Immature natural killer cell (primary cell): ENCODE results near the gene NME4. TPM values are rescaled to one million over a fixed set of nuclear protein-coding genes. Genes with fewer than 3 reads are reported as not detected.

ENCODE experiments used
- polyA plus RNA-seq, 3 donors: library from polyadenylated mRNA; unstranded; fragments of 300-500 nt; fragmentation: Illumina TruSeq; gene quantifications; one replicate each; pipeline ENCODE4 v1.2.3, GENCODE V29; 2021

The NME4 gene
- polyA plus RNA-seq, 3 donors from 2014 or later = 30.4 to 53.7 (median 36.5) TPM

Other genes with a start within 250 kb of the NME4 start
- not detected for gene HBZ, start 244.6 kb upstream of the NME4 start, polyA plus RNA-seq
- gene HBM, start 231.2 kb upstream of the NME4 start, polyA plus RNA-seq = 1 to 10 TPM in 1 of 3 donors, not detected in 2; 2.5 TPM
- 100 to 1,000 TPM; 202 to 797 (median 725) TPM for gene HBA2, start 224.3 kb upstream of the NME4 start, polyA plus RNA-seq
- gene HBA1, start 220.5 kb upstream of the NME4 start, polyA plus RNA-seq = 100 to 1,000 TPM in 2 of 3 donors, 10 to 100 TPM in 1; 70.7 to 207 (median 119) TPM
- 10 to 100 TPM in 1 of 3 donors, 1 to 10 TPM in 2; 4.9 to 10.3 (median 8.9) TPM for gene HBQ1, start 216.7 kb upstream of the NME4 start, polyA plus RNA-seq
- 10 to 100 TPM in 2 of 3 donors, 1 to 10 TPM in 1; 4.5 to 15.0 (median 10.4) TPM for gene LUC7L, start 167.8 kb upstream of the NME4 start, polyA plus RNA-seq
- gene FAM234A, start 162.4 kb upstream of the NME4 start, polyA plus RNA-seq = 10 to 100 TPM; 19.3 to 56.6 (median 24.4) TPM
- not detected for gene RGS11, start 121.3 kb upstream of the NME4 start, polyA plus RNA-seq
- gene ARHGDIG, start 116.6 kb upstream of the NME4 start, polyA plus RNA-seq = not detected
- not detected for gene PDIA2, start 114.0 kb upstream of the NME4 start, polyA plus RNA-seq
- 10 to 100 TPM in 1 of 3 donors, 1 to 10 TPM in 2; 1.9 to 12.5 (median 5.2) TPM for gene AXIN1, start 44.5 kb upstream of the NME4 start, polyA plus RNA-seq
- 100 to 1,000 TPM in 2 of 3 donors, 10 to 100 TPM in 1; 98.6 to 139 (median 106) TPM for gene MRPL28, start 26.7 kb upstream of the NME4 start, polyA plus RNA-seq
- gene PGAP6, start 15.2 kb upstream of the NME4 start, polyA plus RNA-seq = 10 to 100 TPM; 16.0 to 35.9 (median 23.7) TPM
- gene DECR2, start 4.7 kb downstream of the NME4 start, polyA plus RNA-seq = 10 to 100 TPM in 1 of 3 donors, 1 to 10 TPM in 2; 3.6 to 12.9 (median 5.4) TPM
- gene RAB11FIP3, start 28.4 kb downstream of the NME4 start, polyA plus RNA-seq = 1 to 10 TPM in 2 of 3 donors, under 1 TPM in 1; 0.04 to 3.7 (median 1.8) TPM
- 10 to 100 TPM in 2 of 3 donors, 1 to 10 TPM in 1; 9.2 to 30.7 (median 10.1) TPM for gene CAPN15, start 130.5 kb downstream of the NME4 start, polyA plus RNA-seq
- not detected for gene PRR35, start 163.2 kb downstream of the NME4 start, polyA plus RNA-seq
- gene NHLRC4, start 169.8 kb downstream of the NME4 start, polyA plus RNA-seq = under 1 TPM in 2 of 3 donors, not detected in 1; 0.42 to 0.61 TPM
- gene PIGQ, start 172.8 kb downstream of the NME4 start, polyA plus RNA-seq = 10 to 100 TPM; 10.5 to 17.7 (median 12.6) TPM
- gene RAB40C, start 192.9 kb downstream of the NME4 start, polyA plus RNA-seq = 10 to 100 TPM in 1 of 3 donors, 1 to 10 TPM in 2; 4.6 to 17.5 (median 5.8) TPM
- under 1 TPM in 2 of 3 donors, not detected in 1; 0.17 to 0.19 TPM for gene WFIKKN1, start 233.8 kb downstream of the NME4 start, polyA plus RNA-seq
- 100 to 1,000 TPM in 1 of 3 donors, 10 to 100 TPM in 2; 89.3 to 128 (median 93.9) TPM for gene METTL26, start 239.1 kb downstream of the NME4 start, polyA plus RNA-seq
- gene MCRIP2, start 244.6 kb downstream of the NME4 start, polyA plus RNA-seq = 10 to 100 TPM; 16.8 to 36.3 (median 22.8) TPM